Ammon's horn (tissue), 1 donor: ENCODE results near the gene KAT6B.

Source experiments
- DNase-seq: peaks from one replicate; pipeline ENCODE4 v3.0.0-alpha.2; 2016; ENCODE audit warnings: low spot score

The KAT6B gene

DNA sequence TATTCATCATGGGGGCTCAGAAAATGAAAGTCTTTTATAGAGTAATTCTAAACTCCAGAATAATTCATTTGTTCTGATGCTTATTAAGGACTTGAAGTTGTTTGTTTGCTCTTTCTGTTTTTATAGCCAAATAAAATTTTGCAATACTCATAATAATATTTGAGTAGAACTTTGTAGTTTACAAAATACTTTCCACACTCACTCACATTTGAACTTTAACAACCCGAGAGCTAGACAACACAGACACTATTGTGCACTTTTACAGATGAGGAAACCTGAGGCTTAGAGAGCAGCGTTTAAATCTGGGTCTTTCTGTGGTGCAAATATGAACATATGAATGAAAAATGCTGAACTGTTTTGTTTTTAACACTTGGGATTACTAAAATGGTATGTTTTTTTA is 126.8 kb downstream of the KAT6B start:
- no peak for DNase-seq

DNA sequence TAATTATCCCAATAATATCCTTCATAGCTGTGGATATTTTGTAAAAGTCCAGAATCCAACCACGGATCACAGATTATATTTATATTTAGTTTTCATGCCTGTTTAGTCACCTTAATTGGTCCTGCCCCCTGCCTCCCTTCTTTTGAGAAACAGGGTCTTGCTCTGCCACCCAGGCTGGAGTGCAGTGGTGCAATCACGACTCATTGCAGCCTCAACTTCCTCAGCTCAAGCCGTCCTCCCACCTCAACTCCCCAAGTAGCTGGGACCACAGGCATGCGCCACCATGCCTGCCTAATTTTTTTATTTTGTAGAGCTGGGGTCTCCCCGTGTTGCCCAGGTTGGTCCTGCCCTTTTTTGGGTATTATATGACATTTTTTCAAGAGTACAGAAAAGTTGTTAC is 129.4 kb downstream of the KAT6B start:
- DNase-seq, result no peak

DNA sequence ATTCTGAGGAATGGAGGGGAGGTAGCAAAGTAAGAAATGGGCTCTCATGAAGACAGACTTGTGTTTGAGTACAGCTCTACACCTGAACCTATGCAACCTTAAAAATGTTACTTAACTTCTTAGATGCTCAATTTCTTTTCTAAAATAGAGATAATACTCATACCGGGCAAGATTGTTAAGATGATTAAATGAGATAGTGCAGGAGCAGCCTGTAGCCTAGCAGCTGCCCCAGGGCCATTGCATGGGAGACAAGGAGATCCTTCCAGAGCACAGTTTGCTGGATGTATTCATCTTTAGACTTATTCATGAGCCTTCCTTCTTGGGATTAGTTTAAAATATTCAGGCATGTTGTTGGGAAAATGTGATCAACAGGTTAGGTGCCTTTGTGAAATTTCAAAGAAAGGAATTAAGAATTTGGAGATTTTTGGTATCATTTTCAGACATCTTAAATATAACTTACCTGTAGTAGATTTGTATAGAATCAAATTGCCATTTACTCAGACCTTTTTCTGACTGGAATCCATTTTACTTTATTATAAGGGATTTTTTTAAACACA is 130.2 kb downstream of the KAT6B start:
- no peak for DNase-seq

DNA sequence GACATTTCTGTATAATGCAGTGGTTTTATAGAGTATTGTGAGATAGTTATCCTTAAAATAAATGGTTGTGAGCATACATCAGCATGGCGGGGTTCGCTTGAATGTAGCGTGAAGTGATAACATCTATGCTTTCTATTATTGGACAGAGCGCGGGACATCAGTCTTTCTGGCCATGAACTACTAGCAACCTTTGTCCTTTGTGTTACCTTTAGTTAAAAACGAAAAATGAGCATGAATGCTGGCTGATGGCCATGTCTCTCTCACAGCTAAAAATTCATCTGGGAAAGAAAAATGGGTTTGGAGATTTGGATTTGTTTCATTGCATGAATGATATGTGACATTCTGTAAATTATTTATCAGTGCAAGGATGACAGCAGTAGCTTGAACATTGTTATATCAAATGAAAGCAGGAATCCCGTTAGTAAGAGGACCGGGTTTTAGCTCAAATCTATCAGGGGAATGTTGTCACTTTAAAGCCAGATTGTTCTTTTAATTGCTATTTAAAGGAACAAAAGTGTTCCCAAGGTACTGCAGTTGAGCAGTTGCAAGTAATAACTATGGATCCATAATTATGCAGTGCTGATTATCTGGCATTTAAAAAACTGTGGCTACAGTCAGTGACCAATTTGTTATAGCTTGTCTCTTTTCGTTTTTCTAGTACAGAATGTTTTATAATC is 131.0 kb downstream of the KAT6B start:
- no peak for DNase-seq

DNA sequence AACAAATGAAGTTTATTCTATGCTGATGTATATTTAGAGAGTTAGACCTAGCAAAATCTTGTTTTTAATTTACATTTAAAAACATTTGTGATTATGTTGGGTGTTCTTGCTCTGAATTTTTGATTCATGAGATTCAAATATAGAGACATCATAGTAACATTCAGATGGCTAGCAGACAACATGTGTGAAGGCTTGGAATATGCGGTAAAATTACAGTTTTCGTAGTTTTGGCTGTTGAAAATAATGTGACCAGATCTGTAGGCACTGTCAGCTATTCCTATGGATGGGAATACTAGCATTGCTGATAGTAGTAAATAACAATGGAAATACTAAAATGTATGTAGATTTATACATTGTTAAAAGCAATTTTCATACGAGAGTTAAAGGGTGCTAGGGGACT is 131.9 kb downstream of the KAT6B start:
- DNase-seq, result no peak

DNA sequence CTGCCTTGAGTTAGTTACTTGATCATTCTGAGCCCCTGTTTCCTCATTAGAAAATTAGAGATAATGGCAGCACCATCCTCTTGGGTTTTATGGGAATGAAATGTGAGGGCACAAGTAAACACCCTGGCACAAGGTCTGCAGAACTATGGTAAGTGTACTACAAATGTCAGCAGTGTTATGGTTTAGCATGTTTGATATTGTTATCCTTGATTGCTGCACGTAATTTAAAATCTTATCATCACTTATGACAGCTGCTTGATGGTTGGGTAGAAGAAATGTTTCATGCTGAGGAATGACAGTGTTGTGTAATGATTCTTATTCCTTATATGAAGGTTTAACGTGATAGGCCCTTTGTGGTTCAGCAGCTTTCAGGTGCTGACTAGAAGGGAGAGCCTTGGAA is 134.3 kb downstream of the KAT6B start:
- DNase-seq, result no peak

DNA sequence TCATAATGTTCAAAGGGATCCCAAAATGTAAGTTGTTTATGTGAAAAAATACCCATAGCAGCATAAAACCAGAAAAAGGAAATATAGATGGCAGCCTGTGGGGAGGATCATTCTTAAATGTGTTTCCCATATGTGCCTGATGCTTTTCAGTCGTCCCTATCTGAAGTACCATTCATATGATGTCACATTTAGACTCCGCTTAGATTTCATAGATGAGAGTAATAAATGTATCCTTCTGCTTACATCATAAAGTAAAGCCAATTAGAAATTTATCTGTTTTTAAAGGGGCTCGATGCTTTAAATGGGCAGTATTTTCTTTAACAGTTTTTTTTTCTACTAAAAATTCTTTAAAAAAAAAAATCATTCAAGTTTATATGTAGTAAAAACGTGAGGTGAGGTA is 136.1 kb downstream of the KAT6B start:
- no peak for DNase-seq

DNA sequence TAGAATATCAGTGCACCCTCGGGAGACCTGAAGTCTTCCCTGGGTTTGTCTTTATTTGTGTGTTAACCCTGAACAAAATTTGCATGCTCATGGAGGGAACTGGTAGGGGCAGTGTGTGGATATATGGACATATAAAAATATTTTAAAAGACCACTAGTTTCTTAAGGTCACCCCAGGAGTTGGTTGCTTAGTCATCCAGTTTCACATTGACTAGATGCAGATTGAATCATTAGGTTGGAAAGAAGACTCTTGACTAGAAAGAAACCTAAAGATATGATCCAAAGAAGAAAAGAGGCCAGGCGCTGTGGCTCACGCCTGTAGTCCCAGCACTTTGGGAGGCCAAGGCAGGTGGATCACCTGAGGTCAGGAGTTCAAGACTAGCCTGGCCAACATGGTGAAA is 137.1 kb downstream of the KAT6B start:
- DNase-seq, result no peak

DNA sequence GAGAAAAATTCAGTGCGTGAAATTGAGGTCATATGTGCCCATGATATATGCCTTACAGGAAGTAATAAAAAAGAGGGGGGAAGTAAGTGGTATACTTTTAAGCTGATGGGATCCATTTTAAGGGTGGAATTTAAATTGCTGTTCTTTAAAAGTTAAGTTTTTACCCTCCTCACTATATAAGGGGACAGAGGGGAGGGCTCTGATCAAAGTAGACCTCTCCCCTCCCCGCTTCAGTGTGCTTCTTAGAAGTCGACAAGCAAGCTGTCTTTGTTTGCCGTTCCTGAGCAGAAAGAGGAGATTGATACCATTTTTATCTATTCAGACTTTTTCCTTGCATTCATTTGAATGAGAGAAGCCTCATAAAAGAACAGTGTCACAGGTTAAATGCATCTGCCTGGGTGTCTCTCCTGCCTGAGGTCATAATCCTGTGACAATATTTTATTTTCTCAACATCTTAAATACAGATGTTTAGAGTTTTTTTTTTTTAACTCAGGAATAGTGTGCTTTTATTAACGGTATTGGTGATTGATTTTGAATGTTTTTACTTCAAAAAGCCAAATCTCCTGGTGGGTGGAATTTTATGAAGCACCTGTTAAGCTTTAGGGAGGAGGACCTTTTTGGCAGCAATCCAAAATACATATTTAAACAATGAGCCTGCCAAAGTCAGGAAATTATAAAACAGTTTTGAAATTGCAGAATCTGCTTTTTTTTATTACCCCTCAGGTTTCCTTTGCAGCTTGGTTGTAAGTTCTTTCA is 141.7 kb downstream of the KAT6B start:
- DNase-seq, result no peak

DNA sequence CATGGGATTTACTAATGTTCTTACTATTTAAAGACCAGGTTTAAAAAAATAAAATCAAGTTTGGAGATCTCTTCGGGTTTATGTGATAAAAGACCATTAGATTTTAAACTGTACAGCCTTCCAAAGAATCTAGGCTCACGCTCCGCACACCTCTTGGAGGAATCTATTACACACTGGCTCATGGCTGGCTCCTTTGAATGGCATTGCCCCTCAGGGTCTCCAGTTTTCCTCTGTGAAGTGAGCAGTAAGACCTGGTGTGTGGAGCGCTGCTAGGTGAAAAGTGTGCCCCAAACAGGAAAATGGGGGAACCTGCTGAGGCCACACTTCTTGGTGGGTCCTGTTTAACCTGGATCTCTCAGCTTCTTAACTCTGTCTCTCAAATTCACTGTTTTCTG is 142.3 kb downstream of the KAT6B start:
- no peak for DNase-seq

DNA sequence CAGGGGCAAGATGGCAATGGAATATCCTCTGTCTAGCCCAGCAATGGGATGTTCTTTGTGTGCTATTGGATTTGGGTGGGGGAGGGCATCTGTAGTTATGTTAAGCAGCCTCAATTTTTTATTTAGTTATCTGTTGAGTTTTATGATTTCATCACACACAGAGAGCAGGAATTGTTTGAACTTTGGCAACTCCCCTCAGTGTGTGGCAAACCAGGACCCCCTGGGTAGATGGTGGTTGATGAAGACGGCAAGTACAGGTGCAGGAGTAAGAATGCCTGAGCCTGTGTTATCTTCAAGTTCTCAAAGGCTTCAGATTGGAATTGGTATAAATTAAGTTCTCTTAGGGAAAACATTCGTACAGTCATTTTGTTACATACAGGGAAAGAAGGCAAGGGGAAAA is 142.7 kb downstream of the KAT6B start:
- no peak for DNase-seq

DNA sequence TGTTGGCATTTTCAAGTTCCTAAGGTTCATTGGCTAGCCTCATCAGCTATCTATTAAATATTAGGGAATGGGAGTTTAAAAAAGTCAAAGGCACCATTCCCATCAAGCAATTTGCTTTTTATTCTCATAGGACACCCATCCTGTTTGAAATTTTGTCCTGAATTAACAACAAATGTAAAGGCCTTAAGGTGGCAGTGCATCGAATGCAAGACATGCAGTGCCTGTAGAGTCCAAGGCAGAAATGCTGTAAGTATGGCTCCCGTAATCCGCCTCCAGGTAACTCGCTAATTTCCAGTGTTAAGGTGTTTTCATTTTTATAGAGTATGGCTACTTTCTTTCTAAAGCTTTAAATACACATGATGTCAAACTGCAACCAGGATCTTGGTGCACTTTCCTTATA is 143.1 kb downstream of the KAT6B start:
- no peak for DNase-seq

DNA sequence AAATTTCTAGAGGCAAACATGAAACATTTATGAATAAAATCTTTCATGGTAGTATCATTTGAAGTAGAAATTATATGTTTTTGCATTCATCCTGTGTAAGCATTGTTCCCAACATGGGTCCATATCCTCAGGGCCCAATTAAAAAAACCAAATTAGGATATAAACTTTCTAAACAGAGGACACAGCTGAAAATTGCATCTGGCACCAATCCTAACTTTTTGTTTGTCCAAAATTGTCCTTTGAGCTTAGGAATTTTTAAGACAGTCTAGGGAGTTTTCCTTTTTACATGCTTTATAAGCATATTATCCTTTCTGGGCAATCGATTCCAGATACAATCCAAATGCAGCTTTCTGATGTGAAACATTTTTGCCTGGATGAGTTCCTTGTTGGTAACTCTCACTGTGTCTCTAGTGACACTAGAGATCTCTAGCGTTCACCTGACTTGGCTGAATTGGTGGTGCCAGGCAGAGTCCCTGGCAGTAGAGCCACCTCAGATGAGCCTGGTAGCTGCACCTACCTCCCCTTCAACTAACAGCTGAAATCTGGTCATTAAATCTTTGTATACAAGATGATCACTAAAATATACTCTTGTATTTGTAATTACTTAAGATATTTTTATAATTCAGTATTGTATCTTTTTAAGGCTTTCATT is 147.5 kb downstream of the KAT6B start:
- DNase-seq, result no peak

DNA sequence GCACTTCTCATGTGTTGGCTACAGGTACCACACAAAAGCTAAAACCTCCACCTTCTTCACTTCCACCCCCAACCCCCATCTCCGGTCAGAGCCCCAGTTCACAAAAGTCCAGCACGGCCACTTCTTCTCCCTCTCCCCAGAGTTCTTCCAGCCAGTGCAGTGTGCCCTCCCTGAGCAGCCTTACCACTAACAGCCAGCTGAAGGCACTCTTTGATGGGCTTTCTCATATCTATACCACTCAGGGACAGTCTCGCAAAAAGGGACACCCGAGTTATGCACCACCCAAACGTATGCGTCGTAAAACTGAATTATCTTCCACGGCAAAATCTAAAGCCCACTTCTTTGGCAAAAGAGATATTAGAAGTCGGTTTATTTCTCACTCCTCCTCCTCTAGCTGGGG is 149.4 kb downstream of the KAT6B start:
- no peak for DNase-seq

DNA sequence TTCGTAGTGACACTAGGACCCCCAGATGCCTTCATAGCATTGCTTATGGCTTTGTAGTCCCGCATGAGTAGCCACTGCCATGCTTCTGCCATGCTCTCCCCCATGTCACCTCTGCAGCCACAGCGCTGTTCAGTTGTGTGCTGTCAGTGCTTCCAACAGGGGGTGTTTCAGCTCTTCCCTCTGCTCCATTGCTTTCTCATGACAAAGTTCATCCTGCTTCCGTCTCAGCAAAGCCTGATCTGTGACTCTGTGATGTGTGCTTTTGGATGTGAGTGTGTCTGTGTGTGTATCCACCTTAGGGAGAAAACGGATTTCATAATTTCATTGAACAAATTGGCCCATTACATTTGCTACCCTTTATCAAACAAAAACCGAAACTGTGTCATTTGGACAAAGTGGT is 150.2 kb downstream of the KAT6B start:
- DNase-seq, result no peak

DNA sequence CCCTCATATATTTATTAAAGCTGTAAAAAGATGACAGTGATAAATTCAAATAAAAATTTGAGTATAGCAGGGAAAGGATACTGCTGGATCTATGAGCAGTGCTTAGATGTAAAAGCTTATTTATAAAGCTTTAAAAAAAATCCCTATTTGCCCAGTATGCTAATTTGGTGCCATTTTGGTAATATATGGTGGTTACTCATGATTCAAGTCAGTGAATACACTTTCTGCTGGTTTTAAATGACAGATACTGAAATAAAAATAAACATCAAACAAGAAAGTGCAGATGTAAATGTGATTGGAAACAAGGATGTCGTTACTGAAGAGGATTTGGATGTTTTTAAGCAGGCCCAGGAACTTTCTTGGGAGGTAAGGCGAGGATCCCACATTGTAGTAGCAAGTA is 150.7 kb downstream of the KAT6B start:
- no peak for DNase-seq

DNA sequence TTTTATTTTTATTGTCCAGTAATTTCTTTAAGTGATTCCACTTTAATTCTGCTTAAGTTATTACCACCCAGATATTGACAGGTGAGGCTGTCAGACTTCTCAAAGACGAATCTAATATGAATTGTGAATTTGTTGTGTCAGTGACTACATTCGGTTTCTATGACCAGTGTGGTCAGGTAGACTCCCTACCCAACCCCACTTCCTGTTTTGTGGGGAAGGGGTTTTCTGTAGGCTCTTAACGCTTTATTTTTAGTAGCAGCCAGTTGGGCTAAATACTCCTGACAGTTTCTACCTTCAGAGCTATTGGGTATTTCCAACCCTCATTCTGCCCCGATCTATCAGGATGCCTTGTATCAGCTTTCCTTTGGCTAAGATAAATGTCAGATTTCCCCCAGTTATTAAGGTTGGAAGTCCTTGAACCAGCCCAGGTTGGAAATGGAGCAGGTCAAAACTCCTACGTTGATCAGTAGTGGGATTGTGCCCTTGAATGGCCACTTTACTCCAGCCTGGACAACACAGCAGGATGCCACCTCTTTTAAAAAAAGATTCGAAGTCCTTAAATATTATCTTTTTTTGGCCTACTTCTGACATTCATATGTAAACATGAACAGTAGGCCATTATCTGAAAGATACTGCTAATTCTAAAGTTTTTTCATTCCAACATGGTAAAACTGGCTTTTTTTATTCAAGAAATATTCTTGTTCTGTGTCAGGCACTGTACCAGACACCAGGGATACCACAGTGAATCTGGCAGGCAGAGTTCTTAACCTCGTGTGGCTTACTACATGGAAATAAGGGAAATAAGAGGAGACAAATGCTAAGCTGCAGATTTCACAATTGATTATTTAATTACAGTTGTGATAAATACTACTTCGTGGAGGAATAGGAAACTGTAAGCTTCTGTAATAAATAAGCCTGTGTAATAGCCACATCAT is 151.8 kb downstream of the KAT6B start:
- no peak for DNase-seq

DNA sequence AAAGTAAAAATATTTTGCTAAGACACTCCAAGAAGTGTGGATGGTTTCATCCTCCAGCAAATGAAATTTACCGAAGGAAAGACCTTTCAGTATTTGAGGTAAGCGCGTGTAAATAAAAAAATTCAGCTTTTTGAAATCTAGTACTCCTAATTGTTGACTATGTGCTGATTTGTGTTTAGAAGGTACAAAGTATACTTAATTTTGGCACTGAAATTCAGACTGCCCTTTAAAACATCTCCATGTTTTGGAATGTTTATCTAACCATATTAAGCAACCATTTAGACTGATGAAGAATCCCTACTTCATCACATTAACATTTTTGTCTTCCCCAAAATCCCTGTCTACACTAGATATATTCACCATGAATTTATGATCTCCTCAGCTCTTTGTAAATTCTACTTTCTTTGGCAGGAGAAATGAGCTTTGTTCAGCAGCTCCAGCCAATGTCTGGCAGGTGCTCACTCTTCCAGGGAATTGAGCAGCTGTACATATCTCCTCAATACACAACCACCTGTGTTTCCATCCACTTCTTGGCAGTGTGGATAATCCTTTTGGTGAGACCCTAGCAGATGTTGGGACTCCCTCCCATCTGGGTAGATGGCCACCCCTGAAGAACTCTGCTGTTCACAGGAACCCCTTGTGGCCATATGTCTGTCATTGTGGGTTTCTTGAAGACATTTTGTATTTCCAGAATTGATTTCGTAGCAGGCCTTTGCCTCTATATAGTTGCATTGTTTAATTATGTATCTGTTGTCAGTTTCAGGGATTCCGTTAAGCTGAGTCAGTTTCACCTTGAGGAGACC is 155.6 kb downstream of the KAT6B start:
- no peak for DNase-seq

DNA sequence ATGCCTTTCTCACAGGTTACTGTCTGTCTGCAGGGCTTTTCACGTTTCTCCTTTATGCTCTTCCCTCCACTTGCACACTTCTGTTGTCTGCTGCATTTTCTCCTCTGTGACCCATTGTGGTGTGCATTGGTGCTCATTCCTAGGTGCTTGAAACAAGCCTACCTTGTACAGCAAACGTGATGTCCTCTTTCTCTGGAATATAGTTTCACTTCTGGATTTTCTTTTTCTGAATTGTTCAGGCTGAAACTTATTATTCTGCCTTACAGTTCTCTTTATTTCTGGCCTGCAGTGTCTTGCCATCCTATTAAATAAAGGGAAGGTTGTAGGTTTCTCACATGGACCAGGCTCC is 156.2 kb downstream of the KAT6B start:
- no peak for DNase-seq

DNA sequence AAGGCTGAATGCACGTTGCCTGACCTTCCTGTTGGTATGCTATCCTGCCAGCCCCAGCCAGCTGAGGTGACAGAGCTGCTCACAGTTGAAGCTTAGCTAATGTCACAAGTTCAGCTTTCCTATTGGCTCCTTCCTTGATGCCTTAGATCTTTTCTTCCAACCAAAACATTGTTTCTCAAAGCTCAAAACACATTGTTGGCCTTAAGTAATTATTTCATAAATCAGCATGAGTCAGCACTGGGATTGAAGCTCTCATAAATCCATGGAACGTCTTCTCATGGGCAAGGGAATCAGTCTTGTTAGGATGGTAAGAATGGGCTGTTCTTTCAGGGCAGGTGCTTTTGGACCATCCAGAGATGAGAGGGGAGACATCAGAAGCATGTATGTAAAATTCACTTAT is 157.0 kb downstream of the KAT6B start:
- DNase-seq, result no peak

DNA sequence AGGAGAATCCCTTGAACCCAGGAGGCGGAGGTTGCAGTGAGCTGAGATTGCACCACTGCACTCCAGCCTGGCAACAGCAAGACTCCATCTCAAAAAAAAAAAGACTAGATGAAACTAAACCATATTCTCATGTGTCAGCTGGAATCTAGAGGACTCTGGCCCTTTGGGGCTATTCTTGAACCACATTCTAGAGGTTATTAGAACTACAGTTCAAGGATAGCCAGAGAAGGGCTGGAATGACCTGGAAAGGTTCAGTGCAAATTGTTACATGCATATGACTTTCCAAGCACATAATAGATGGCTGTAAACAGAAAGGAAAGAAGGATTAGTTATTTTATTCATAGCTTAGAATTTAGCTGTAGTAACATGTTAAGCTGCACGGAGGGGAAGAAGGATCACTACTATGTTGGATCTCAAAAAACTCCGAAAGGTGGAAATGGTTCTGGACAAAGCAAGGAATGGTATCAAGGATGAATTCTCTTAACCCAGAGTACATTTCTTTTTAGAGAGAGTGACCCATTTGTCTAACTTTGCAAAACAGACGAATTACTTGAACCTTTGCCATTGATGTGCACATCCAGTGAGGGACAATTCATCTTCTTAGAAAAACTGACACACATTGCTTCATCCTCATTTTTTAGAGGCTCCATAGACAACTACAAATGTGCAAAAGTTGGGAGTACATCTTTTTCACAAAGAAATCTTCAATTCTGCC is 161.1 kb downstream of the KAT6B start:
- DNase-seq, result no peak
